NT2/D1 (cell line): ENCODE data around the gene PRRX2.
"Not testable (repeated sequence)": the region's sequence is repeated elsewhere in the genome, so short reads cannot be mapped to it uniquely, and the experiment has no call there.

ENCODE experiments used
- DNase-seq: peaks from one replicate; pipeline ENCODE4 v3.0.0-alpha.2; 2011; ENCODE audit warnings: low read depth, low spot score
- H3K27me3 ChIP-seq: 2 replicates; pipeline ENCODE4 v1.6.0; 2011; ENCODE audit warnings: mild to moderate bottlenecking; ENCODE audit not compliant: insufficient read length, insufficient read depth
- H3K36me3 ChIP-seq: 2 replicates; pipeline ENCODE4 v1.6.1; 2011; ENCODE audit warnings: mild to moderate bottlenecking, low read length, mixed read lengths; ENCODE audit not compliant: insufficient read depth, insufficient read length
- H3K4me1 ChIP-seq: 2 replicates; pipeline ENCODE4 v1.5.1; 2011; ENCODE audit not compliant: insufficient read depth, insufficient read length
- H3K4me3 ChIP-seq: 2 replicates; pipeline ENCODE4 v1.5.1; 2011; ENCODE audit warnings: low read depth; ENCODE audit not compliant: insufficient read length
- H3K9ac ChIP-seq: 2 replicates; pipeline ENCODE4 v1.6.0; 2011; ENCODE audit warnings: low read depth; ENCODE audit not compliant: insufficient read length
- H3K9me3 ChIP-seq: 2 replicates; pipeline ENCODE4 v1.5.1; 2011; ENCODE audit warnings: mild to moderate bottlenecking, low read length; ENCODE audit not compliant: insufficient read depth
- SUZ12 ChIP-seq: IDR thresholded peaks from 2 replicates; pipeline ENCODE4 v1.6.1; 2011; ENCODE audit not compliant: insufficient read length, insufficient read depth; ENCODE audit errors: extremely low read depth
- YY1 ChIP-seq: IDR thresholded peaks from 2 replicates; pipeline ENCODE4 v1.6.1; 2011; ENCODE audit not compliant: insufficient read length, insufficient read depth
- ZNF274 ChIP-seq: IDR thresholded peaks from 2 replicates; pipeline ENCODE4 v1.6.1; 2011; ENCODE audit warnings: mild to moderate bottlenecking, low read depth, low read length

The PRRX2 gene

GRCh38 chr9:129631674-129632129 is 33.7 kb upstream of the PRRX2 start:
- Histone ChIP-seq H3K9me3 (no peaks in the 10 kb centered on the region), H3K9ac (no peak overlapping the region)
- TF ChIP-seq YY1 (no peak), ZNF274 (no peak), SUZ12 (no peak)

GRCh38 chr9:129632460-129632859 is 33.0 kb upstream of the PRRX2 start:
- no peaks in the 10 kb centered on the region for H3K9me3 ChIP-seq
- no peak overlapping the region for H3K9ac ChIP-seq
- no peak for TF ChIP-seq YY1
- TF ChIP-seq ZNF274, result no peak
- no peak for TF ChIP-seq SUZ12
- no peak overlapping the region for H3K4me3 ChIP-seq
- H3K4me1 ChIP-seq, result peaks cover 20% of the 10 kb centered on the region
- H3K27me3 ChIP-seq, result no peaks in the 10 kb centered on the region
- peaks cover 88% of the 10 kb centered on the region for H3K36me3 ChIP-seq
- DNase-seq, result no peak

More at GRCh38 chr9:129631674-129632129, 33.7 kb upstream of the PRRX2 start:
- Histone ChIP-seq H3K4me1 (peaks cover 20% of the 10 kb centered on the region), H3K27me3 (no peaks in the 10 kb centered on the region), H3K36me3 (peaks cover 82% of the 10 kb centered on the region), H3K4me3 (no peak overlapping the region)
- DNase-seq, result no peak

GRCh38 chr9:129633207-129633606 is 32.2 kb upstream of the PRRX2 start:
- Histone ChIP-seq H3K27me3 (no peaks in the 10 kb centered on the region), H3K4me1 (peaks cover 13% of the 10 kb centered on the region), H3K9ac (no peak overlapping the region), H3K4me3 (no peak overlapping the region), H3K9me3 (no peaks in the 10 kb centered on the region), H3K36me3 (peaks cover 88% of the 10 kb centered on the region)
- DNase-seq, result no peak
- TF ChIP-seq ZNF274 (no peak), SUZ12 (no peak), YY1 (no peak)

- no peaks in the 10 kb centered on the region for H3K27me3 ChIP-seq
- DNase-seq, result no peak
- no peaks in the 10 kb centered on the region for H3K9me3 ChIP-seq
- H3K9ac ChIP-seq, result no peak overlapping the region
- peaks cover 88% of the 10 kb centered on the region for H3K36me3 ChIP-seq
- no peak overlapping the region for H3K4me3 ChIP-seq
- no peak for TF ChIP-seq SUZ12
- TF ChIP-seq YY1, result no peak
- TF ChIP-seq ZNF274, result no peak
- peaks cover 13% of the 10 kb centered on the region for H3K4me1 ChIP-seq
Measured at GRCh38 chr9:129633848-129634247, 31.6 kb upstream of the PRRX2 start.

- H3K9ac ChIP-seq, result no peak overlapping the region
- peaks cover 90% of the 10 kb centered on the region for H3K36me3 ChIP-seq
- TF ChIP-seq SUZ12 (no peak), YY1 (no peak), ZNF274 (no peak)
- H3K27me3 ChIP-seq, result no peaks in the 10 kb centered on the region
- DNase-seq, result no peak
- no peak overlapping the region for H3K4me3 ChIP-seq
- no peaks in the 10 kb centered on the region for H3K9me3 ChIP-seq
- peaks cover 10% of the 10 kb centered on the region for H3K4me1 ChIP-seq
Measured at GRCh38 chr9:129635099-129636065, 30.1 kb upstream of the PRRX2 start.

GRCh38 chr9:129636343-129636742 is 29.1 kb upstream of the PRRX2 start:
- not testable (repeated sequence) for H3K9me3 ChIP-seq, H3K4me3 ChIP-seq, H3K27me3 ChIP-seq, H3K9ac ChIP-seq, DNase-seq
- peaks cover 87% of the 10 kb centered on the region for H3K36me3 ChIP-seq
- H3K4me1 ChIP-seq, result peaks cover 13% of the 10 kb centered on the region

GRCh38 chr9:129637102-129637501 is 28.3 kb upstream of the PRRX2 start:
- Histone ChIP-seq H3K4me1 (peaks cover 9% of the 10 kb centered on the region), H3K4me3 (no peak overlapping the region), H3K27me3 (no peaks in the 10 kb centered on the region), H3K9ac (no peak overlapping the region), H3K36me3 (peaks cover 80% of the 10 kb centered on the region), H3K9me3 (no peaks in the 10 kb centered on the region)
- DNase-seq, result no peak
- TF ChIP-seq YY1 (no peak), ZNF274 (no peak), SUZ12 (no peak)
